MM.1S (cell line): ENCODE results near the gene DLEC1.

Experiments
- DNase-seq: peaks from one replicate; pipeline ENCODE4 v3.0.0-alpha.2; 2015
- H2AFZ ChIP-seq: fragments of 300-600 bp; sonication (generic); 2 replicates; pipeline ENCODE4 v1.6.0; 2016; ENCODE audit warnings: antibody characterized with exemption, low read length
- H3F3A ChIP-seq: fragments of 300-600 bp; sonication (generic); 2 replicates; pipeline ENCODE4 v1.6.1; 2016; ENCODE audit warnings: mild to moderate bottlenecking, antibody characterized with exemption, low read length, moderate library complexity, mixed read lengths; ENCODE audit not compliant: insufficient read depth
- H3K27ac ChIP-seq: fragments of 300-600 bp; sonication (generic); 2 replicates; pipeline ENCODE4 v1.5.1; 2016; ENCODE audit warnings: mild to moderate bottlenecking, low read length
- H3K27me3 ChIP-seq: fragments of 300-600 bp; sonication (generic); replicated peaks from 2 replicates; pipeline ENCODE4 v1.6.0; 2016; ENCODE audit warnings: low read length; ENCODE audit not compliant: insufficient read depth
- H3K36me3 ChIP-seq: fragments of 300-600 bp; sonication (generic); replicated peaks from 2 replicates; pipeline ENCODE4 v1.6.1; 2016; ENCODE audit warnings: mild to moderate bottlenecking, low read length, mixed read lengths; ENCODE audit not compliant: insufficient read depth
- H3K4me1 ChIP-seq: fragments of 300-600 bp; sonication (generic); 2 replicates; pipeline ENCODE4 v1.6.1; 2016; ENCODE audit warnings: low read length, mixed read lengths
- H3K4me2 ChIP-seq: fragments of 300-600 bp; sonication (generic); 2 replicates; pipeline ENCODE4 v1.6.0; 2016; ENCODE audit warnings: low read depth, low read length
- H3K4me3 ChIP-seq: fragments of 300-600 bp; sonication (generic); 2 replicates; pipeline ENCODE4 v1.5.1; 2016; ENCODE audit warnings: low read length, mixed read lengths
- H3K79me2 ChIP-seq: fragments of 300-600 bp; sonication (generic); 2 replicates; pipeline ENCODE4 v1.6.1; 2016; ENCODE audit warnings: mixed run types, low read length, mixed read lengths
- H3K9ac ChIP-seq: fragments of 300-600 bp; sonication (generic); 2 replicates; pipeline ENCODE4 v1.6.1; 2016; ENCODE audit warnings: low read length, mixed read lengths
- H3K9me2 ChIP-seq: fragments of 300-600 bp; sonication (generic); replicated peaks from 2 replicates; pipeline ENCODE4 v1.6.1; 2016; ENCODE audit warnings: mild to moderate bottlenecking, low read length, mixed read lengths; ENCODE audit not compliant: insufficient read depth
- H3K9me3 ChIP-seq: fragments of 300-600 bp; sonication (generic); replicated peaks from 2 replicates; pipeline ENCODE4 v1.6.1; 2016; ENCODE audit warnings: mild to moderate bottlenecking, low read length, mixed read lengths; ENCODE audit not compliant: insufficient read depth
- H4K20me1 ChIP-seq: fragments of 300-600 bp; sonication (generic); 2 replicates; pipeline ENCODE4 v1.6.1; 2016; ENCODE audit warnings: mild to moderate bottlenecking, low read length, moderate library complexity, mixed read lengths; ENCODE audit not compliant: insufficient read depth
- EZH2 ChIP-seq: fragments of 300-600 bp; sonication (generic); optimal IDR thresholded peaks from 2 replicates; pipeline ENCODE3; 2017; ENCODE audit warnings: low read depth, mild to moderate bottlenecking, antibody characterized with exemption, low read length, mixed read lengths
- EZH2phosphoT487 ChIP-seq: fragments of 300-600 bp; sonication (generic); IDR thresholded peaks from 2 replicates; pipeline ENCODE4 v1.6.1; 2018; ENCODE audit warnings: antibody characterized with exemption, low read length
- TF ChIP-seq, protein P1 (sequence below): fragments of 300-600 bp; sonication (generic); IDR thresholded peaks from 2 replicates; pipeline ENCODE4 v1.5.1; 2016; ENCODE audit warnings: antibody characterized with exemption, low read length, mixed read lengths

The DLEC1 gene

GRCh38 chr3:38008191-38008701, 30.8 kb upstream of the DLEC1 start:
- H3K36me3 ChIP-seq = no peaks in the 10 kb centered on the region
- H3K9me3 ChIP-seq = no peaks in the 10 kb centered on the region
- no peak overlapping the region for H3K4me3 ChIP-seq
- TF ChIP-seq EZH2 (no peak), EZH2phosphoT487 (no peak)
- TF ChIP-seq, protein P1, sequence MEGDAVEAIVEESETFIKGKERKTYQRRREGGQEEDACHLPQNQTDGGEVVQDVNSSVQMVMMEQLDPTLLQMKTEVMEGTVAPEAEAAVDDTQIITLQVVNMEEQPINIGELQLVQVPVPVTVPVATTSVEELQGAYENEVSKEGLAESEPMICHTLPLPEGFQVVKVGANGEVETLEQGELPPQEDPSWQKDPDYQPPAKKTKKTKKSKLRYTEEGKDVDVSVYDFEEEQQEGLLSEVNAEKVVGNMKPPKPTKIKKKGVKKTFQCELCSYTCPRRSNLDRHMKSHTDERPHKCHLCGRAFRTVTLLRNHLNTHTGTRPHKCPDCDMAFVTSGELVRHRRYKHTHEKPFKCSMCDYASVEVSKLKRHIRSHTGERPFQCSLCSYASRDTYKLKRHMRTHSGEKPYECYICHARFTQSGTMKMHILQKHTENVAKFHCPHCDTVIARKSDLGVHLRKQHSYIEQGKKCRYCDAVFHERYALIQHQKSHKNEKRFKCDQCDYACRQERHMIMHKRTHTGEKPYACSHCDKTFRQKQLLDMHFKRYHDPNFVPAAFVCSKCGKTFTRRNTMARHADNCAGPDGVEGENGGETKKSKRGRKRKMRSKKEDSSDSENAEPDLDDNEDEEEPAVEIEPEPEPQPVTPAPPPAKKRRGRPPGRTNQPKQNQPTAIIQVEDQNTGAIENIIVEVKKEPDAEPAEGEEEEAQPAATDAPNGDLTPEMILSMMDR = no peak
- H3K79me2 ChIP-seq = no peaks in the 10 kb centered on the region
- H2AFZ ChIP-seq = no peak overlapping the region
- H3F3A ChIP-seq = no peaks in the 10 kb centered on the region
- no peak overlapping the region for H3K9ac ChIP-seq
- no peak for DNase-seq
- no peaks in the 10 kb centered on the region for H3K27me3 ChIP-seq
- H3K4me2 ChIP-seq = no peak overlapping the region
- no peak overlapping the region for H3K27ac ChIP-seq
- no peaks in the 10 kb centered on the region for H3K9me2 ChIP-seq
- H3K4me1 ChIP-seq = no peaks in the 10 kb centered on the region
- no peaks in the 10 kb centered on the region for H4K20me1 ChIP-seq

- TF ChIP-seq EZH2phosphoT487 (no peak), EZH2 (no peak)
- TF ChIP-seq, protein P1 = no peak
- no peak overlapping the region for H2AFZ ChIP-seq
- H3K4me3 ChIP-seq = no peak overlapping the region
- no peaks in the 10 kb centered on the region for H3K36me3 ChIP-seq
- H3K9ac ChIP-seq = no peak overlapping the region
- no peaks in the 10 kb centered on the region for H3K27me3 ChIP-seq
- no peaks in the 10 kb centered on the region for H3K9me3 ChIP-seq
- no peak for DNase-seq
- H3K79me2 ChIP-seq = no peaks in the 10 kb centered on the region
- no peaks in the 10 kb centered on the region for H4K20me1 ChIP-seq
- no peak overlapping the region for H3K4me2 ChIP-seq
- no peaks in the 10 kb centered on the region for H3F3A ChIP-seq
- H3K27ac ChIP-seq = no peak overlapping the region
- H3K9me2 ChIP-seq = no peaks in the 10 kb centered on the region
- no peaks in the 10 kb centered on the region for H3K4me1 ChIP-seq
Observed at GRCh38 chr3:38008971-38009580, 29.9 kb upstream of the DLEC1 start.

- DNase-seq = no peak
- H3K4me3 ChIP-seq = no peak overlapping the region
- no peak overlapping the region for H3K9ac ChIP-seq
- no peaks in the 10 kb centered on the region for H3K4me1 ChIP-seq
- TF ChIP-seq, protein P1 = no peak
- TF ChIP-seq EZH2phosphoT487 (no peak), EZH2 (no peak)
- H4K20me1 ChIP-seq = no peaks in the 10 kb centered on the region
- H3K4me2 ChIP-seq = no peak overlapping the region
- H3F3A ChIP-seq = no peaks in the 10 kb centered on the region
- no peaks in the 10 kb centered on the region for H3K9me3 ChIP-seq
- H2AFZ ChIP-seq = no peak overlapping the region
- no peaks in the 10 kb centered on the region for H3K36me3 ChIP-seq
- no peaks in the 10 kb centered on the region for H3K79me2 ChIP-seq
- H3K27ac ChIP-seq = no peak overlapping the region
- no peaks in the 10 kb centered on the region for H3K27me3 ChIP-seq
- no peaks in the 10 kb centered on the region for H3K9me2 ChIP-seq
Observed at GRCh38 chr3:38009807-38010591, 29.0 kb upstream of the DLEC1 start.
